ENCODE results near the gene LRRC7. TPM values are rescaled to one million over a fixed set of nuclear protein-coding genes. Genes with fewer than 3 reads are reported as not detected.

The LRRC7 gene
- total RNA-seq, 4 donors from 2014 or later, result 0.40 to 1.7 (median 0.63) TPM

GRCh38 chr1:69693921-69694675 is 126.4 kb downstream of the LRRC7 start:
- Histone ChIP-seq H3K27ac (no peak overlapping the region), H3K27me3 (no peaks in the 10 kb centered on the region), H3K4me3 (no peak overlapping the region), H3K9me3 (no peaks in the 10 kb centered on the region), H3K36me3 (no peaks in the 10 kb centered on the region), H3K4me1 (no peaks in the 10 kb centered on the region)
- no peak for DNase-seq
- no peak for TF ChIP-seq CTCF (IDR thresholded peaks at IDR 0.05)

- Histone ChIP-seq H3K4me1 (no peaks in the 10 kb centered on the region), H3K27ac (no peak overlapping the region), H3K4me3 (no peak overlapping the region), H3K27me3 (no peaks in the 10 kb centered on the region), H3K9me3 (no peaks in the 10 kb centered on the region), H3K36me3 (no peaks in the 10 kb centered on the region)
- TF ChIP-seq CTCF (IDR thresholded peaks at IDR 0.05) (no peak), POLR2A (IDR thresholded peaks at IDR 0.05) (no peak)
- no peak for DNase-seq
Measured at GRCh38 chr1:69697340-69697739, 129.6 kb downstream of the LRRC7 start.

GRCh38 chr1:69700770-69701169 is 133.0 kb downstream of the LRRC7 start:
- no peak overlapping the region for H3K4me3 ChIP-seq
- TF ChIP-seq CTCF (IDR thresholded peaks at IDR 0.05) (no peak), POLR2A (IDR thresholded peaks at IDR 0.05) (no peak)
- no peaks in the 10 kb centered on the region for H3K9me3 ChIP-seq
- H3K36me3 ChIP-seq, result no peaks in the 10 kb centered on the region
- H3K4me1 ChIP-seq, result no peaks in the 10 kb centered on the region
- DNase-seq, result no peak
- no peaks in the 10 kb centered on the region for H3K27me3 ChIP-seq
- no peak overlapping the region for H3K27ac ChIP-seq

- TF ChIP-seq POLR2A (IDR thresholded peaks at IDR 0.05), result no peak
- TF ChIP-seq CTCF (IDR thresholded peaks at IDR 0.05), result no peak
- Histone ChIP-seq H3K27me3 (no peaks in the 10 kb centered on the region), H3K27ac (no peak overlapping the region), H3K36me3 (no peaks in the 10 kb centered on the region), H3K4me3 (no peak overlapping the region), H3K9me3 (no peaks in the 10 kb centered on the region), H3K4me1 (no peaks in the 10 kb centered on the region)
- DNase-seq, result no peak
Measured at GRCh38 chr1:69702085-69702484, 134.4 kb downstream of the LRRC7 start.

- TF ChIP-seq POLR2A (IDR thresholded peaks at IDR 0.05) (no peak), CTCF (IDR thresholded peaks at IDR 0.05) (no peak)
Measured at GRCh38 chr1:69706473-69706872, 138.8 kb downstream of the LRRC7 start.

More at GRCh38 chr1:69706473-69706872, 138.8 kb downstream of the LRRC7 start:
- Histone ChIP-seq H3K27ac (no peak overlapping the region), H3K4me1 (no peaks in the 10 kb centered on the region), H3K4me3 (no peak overlapping the region), H3K9me3 (no peaks in the 10 kb centered on the region), H3K27me3 (no peaks in the 10 kb centered on the region), H3K36me3 (no peaks in the 10 kb centered on the region)
- DNase-seq, result no peak
